ACC112 (cell line): ENCODE measurements around the gene CTSH.
A peak's percentile ranks its signal among the peaks of the same experiment; 100 is the strongest.

Experiments
- H2AFZ ChIP-seq: fragments of 200-600 bp; sonication (generic); one replicate; pipeline ENCODE4 v1.6.0; 2017; ENCODE audit warnings: antibody characterized with exemption, low read length; ENCODE audit not compliant: unreplicated experiment
- H3K27ac ChIP-seq: fragments of 200-600 bp; sonication (generic); 2 replicates; pipeline ENCODE4 v1.5.1; 2014; ENCODE audit warnings: low read depth, mild to moderate bottlenecking, antibody characterized with exemption, low read length, moderate library complexity
- H3K27me3 ChIP-seq: fragments of 200-600 bp; sonication (generic); 2 replicates; pipeline ENCODE4 v1.6.1; 2014; ENCODE audit warnings: mild to moderate bottlenecking, antibody characterized with exemption, low read length, moderate library complexity, mixed read lengths; ENCODE audit not compliant: insufficient read depth
- H3K36me3 ChIP-seq: fragments of 200-600 bp; sonication (generic); 2 replicates; pipeline ENCODE4 v1.6.1; 2016; ENCODE audit warnings: mild to moderate bottlenecking, antibody characterized with exemption, low read length, moderate library complexity, mixed read lengths; ENCODE audit not compliant: insufficient read depth
- H3K4me1 ChIP-seq: fragments of 200-600 bp; sonication (generic); one replicate; pipeline ENCODE4 v1.6.1; 2016; ENCODE audit warnings: low read length, mixed read lengths; ENCODE audit not compliant: insufficient read depth, unreplicated experiment, control insufficient read depth
- H3K4me3 ChIP-seq: fragments of 200-600 bp; sonication (generic); 2 replicates; pipeline ENCODE4 v1.5.1; 2014; ENCODE audit warnings: mild to moderate bottlenecking, low read depth, low read length
- H3K79me2 ChIP-seq: fragments of 200-600 bp; sonication (generic); one replicate; pipeline ENCODE4 v1.6.0; 2016; ENCODE audit warnings: low read length; ENCODE audit not compliant: control insufficient read depth, unreplicated experiment, insufficient read depth

The CTSH gene, protein sequence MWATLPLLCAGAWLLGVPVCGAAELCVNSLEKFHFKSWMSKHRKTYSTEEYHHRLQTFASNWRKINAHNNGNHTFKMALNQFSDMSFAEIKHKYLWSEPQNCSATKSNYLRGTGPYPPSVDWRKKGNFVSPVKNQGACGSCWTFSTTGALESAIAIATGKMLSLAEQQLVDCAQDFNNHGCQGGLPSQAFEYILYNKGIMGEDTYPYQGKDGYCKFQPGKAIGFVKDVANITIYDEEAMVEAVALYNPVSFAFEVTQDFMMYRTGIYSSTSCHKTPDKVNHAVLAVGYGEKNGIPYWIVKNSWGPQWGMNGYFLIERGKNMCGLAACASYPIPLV

DNA sequence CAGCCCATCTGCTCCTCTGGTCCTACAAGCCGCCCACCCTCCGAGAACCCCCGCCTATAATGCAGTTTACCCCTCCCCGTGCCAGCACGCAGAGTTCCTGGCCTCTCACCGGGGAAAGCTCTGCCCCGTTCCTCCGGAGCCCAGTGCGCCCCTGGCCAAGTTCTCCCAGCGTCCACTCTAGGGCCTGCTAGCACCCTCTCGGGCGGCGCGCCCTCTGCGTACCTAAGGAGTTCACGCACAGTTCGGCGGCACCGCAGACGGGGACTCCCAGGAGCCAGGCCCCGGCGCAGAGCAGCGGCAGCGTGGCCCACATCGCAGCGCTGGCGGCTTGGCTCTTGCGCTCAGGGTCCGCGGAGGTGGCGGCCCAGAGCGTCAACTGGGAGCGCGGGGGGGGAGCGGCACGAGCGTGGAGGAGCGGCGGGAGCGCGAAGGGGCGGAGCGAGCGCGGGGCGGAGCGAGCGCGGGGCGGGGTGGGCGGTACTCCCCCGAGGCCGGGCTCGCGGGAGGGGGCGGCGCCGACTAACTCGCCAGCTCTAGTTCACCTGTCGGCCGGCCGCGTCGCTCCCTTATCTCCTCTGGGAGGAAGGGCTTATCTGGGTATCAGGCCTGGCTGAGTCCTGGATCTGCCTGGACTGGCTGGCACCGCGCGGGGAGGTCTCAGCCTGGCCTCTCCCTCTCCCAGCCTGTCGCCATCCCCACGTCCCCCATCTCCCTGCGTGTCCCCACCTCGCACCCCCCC, at the start of gene CTSH:
TSS of gene CTSH (minus strand) at position 378 of the 739 bp plus-strand sequence. CDS start at position 313, 65 bp downstream.
- Histone ChIP-seq H3K36me3 (no peaks in the 10 kb centered on the region), H3K79me2 (no peaks in the 10 kb centered on the region), H3K27ac (no peak within 1 kb of the TSS), H3K4me1 (peaks cover 4% of the 10 kb centered on the region), H3K4me3 (peak within 1 kb of the TSS; percentile 72), H3K27me3 (peaks cover 27% of the 10 kb centered on the region), H2AFZ (no peak within 1 kb of the TSS)

DNA sequence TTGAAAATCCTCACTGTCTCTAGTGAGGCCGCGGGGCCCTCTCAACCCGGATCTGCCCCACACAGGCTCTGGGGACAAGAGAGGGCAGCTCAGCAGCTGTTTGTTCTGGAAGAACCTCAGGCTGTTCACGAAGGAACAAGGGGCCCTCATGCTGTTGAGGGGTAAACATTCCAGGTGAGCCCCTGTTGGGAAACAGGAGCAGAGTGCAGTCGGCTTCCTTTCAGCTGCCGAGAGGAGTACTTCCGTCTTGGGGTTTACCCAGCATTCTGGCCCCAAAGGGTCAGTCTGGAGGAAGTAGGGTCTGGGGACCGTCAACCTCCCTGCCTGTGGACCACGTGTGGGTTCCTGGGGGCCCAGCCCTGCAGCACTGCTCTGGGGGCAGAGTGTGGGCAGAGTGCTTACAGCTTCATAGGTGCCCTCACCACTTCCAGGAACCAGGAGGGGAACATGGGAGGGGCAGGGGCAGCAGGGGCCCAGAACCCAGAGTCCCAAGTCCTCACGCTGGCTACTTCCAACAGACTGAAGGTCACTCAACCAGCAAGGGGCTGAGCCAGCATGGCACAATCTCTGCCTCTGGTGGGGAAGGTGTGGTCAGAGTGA, 49.2 kb upstream of the CTSH start:
- Histone ChIP-seq H3K4me3 (no peak overlapping the region), H3K79me2 (no peaks in the 10 kb centered on the region), H2AFZ (no peak overlapping the region), H3K27ac (no peak overlapping the region), H3K27me3 (no peaks in the 10 kb centered on the region), H3K36me3 (no peaks in the 10 kb centered on the region), H3K4me1 (peaks cover 4% of the 10 kb centered on the region)

DNA sequence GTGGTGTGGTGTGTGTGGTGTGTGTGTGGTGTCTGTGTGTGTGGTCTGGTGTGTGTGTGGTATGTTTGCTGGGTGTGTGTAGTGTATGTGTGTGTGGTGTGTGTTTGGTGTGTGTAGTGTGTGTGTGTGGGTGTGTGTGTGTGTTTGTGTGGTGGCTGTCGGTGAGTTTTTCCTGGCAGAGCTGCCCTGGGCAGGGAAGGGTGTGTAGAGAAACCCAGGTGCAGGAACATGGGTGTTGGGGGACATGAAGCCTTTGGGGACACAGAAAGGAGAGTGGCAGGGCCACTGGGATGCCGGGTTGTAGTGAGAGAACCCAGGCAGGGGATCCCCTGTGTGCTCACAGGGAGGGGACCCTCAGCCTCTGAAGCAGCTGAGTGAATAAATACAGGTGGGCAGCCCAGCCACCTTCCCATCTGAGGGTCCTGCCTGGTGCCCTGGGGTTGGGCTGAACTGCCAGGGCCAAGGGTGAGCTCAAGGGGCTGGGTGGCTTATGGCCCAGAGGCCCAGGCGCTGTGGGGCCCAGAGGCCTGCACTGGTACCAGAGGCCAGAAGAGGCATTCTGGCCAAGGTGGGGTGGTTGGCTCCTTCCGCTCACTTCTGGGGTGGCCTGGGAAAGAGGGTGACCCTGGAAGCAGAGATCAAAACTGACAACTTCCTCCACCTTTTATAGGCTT, 48.5 kb upstream of the CTSH start:
- H3K36me3 ChIP-seq, result no peaks in the 10 kb centered on the region
- no peaks in the 10 kb centered on the region for H3K79me2 ChIP-seq
- H2AFZ ChIP-seq, result no peak overlapping the region
- H3K27ac ChIP-seq, result no peak overlapping the region
- peaks cover 9% of the 10 kb centered on the region for H3K4me1 ChIP-seq
- no peaks in the 10 kb centered on the region for H3K27me3 ChIP-seq
- H3K4me3 ChIP-seq, result no peak overlapping the region

DNA sequence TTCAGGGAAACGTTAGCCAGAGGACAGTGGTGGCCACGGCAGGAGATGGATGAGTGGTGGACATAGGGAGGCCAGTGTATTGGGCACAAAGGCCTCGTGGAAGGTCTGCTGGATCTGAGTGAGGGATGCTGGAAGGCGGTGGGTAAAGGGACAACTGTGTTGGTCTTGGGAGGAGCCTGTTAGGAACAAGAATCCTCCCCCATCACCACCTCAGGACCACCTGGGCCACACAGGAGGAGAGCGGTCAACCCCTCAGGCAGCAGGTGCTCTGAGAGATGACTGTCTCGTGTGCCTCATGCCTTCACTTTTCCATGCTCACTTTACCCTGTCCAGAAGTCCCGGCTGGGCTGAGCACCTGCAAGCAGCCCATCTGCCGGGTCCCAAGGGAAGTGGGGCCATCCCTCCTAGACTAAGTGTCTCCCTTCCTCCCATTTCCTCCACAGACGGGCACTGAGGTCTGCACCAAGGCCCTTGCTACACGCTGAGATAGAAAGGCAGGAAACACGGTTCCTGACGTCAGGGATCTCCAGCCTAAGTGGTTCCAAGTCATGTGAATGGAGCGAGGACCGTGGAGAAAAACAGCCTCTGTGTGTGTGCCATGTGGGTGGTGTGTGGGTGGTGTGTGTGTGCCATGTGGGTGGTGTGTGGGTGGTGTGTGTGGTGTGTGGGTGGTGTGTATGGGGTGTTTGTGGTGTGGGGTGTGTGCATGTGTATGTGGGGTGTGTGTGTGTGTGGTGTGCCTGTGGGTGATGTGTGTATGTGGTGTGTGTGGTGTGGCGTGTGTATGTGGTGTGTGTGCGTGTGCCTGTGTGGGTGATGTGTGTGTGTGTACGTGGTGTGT, 47.8 kb upstream of the CTSH start:
- H2AFZ ChIP-seq, result no peak overlapping the region
- no peaks in the 10 kb centered on the region for H3K36me3 ChIP-seq
- H3K4me1 ChIP-seq, result peaks cover 17% of the 10 kb centered on the region
- no peak overlapping the region for H3K27ac ChIP-seq
- no peak overlapping the region for H3K4me3 ChIP-seq
- no peaks in the 10 kb centered on the region for H3K27me3 ChIP-seq
- H3K79me2 ChIP-seq, result no peaks in the 10 kb centered on the region

DNA sequence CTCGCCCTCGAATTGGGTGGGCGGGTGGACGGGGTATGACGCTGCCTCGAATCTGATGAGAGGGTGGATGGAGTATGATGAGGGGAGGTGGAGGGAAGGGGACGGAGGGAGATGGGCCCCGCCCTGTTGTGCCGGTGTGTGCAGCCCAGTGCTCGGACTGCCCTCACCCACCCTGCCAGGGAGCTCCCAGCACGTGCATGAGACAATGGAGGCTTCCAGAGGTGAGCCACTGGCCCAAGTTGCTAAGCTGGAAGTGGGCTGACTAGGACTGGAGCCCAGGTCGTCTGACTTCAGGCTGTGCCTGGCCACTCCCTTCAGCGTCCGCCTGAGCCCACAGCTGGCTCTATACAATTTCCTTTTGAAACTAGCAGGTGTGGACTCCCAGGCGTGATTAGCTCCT, 47.0 kb upstream of the CTSH start:
- H3K4me3 ChIP-seq, result no peak overlapping the region
- H3K27ac ChIP-seq, result no peak overlapping the region
- H3K4me1 ChIP-seq, result peaks cover 18% of the 10 kb centered on the region
- H3K79me2 ChIP-seq, result no peaks in the 10 kb centered on the region
- no peak overlapping the region for H2AFZ ChIP-seq
- H3K27me3 ChIP-seq, result no peaks in the 10 kb centered on the region
- no peaks in the 10 kb centered on the region for H3K36me3 ChIP-seq

DNA sequence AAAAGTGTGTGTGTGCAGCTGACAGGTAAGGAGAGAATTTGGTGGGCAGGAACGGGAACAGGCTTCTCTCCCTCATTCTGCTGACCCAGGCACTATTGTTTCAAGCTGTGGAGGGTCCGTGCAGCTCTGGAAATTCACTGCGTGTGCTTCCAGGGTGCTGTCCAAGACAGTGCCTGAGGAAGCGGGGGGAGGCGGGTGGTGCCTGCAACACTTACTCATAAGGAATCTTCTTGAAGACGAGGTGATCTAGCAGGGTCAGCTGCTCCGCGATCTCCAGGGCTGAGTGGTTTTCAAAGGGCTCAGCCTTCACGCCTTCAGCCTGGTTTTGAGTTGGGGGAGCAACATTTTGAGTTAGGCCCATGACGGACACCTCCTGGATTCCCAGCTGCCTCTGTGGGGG, 46.6 kb upstream of the CTSH start:
- H2AFZ ChIP-seq, result no peak overlapping the region
- no peaks in the 10 kb centered on the region for H3K36me3 ChIP-seq
- H3K4me3 ChIP-seq, result no peak overlapping the region
- H3K27ac ChIP-seq, result no peak overlapping the region
- no peaks in the 10 kb centered on the region for H3K27me3 ChIP-seq
- no peaks in the 10 kb centered on the region for H3K79me2 ChIP-seq
- H3K4me1 ChIP-seq, result peaks cover 18% of the 10 kb centered on the region

DNA sequence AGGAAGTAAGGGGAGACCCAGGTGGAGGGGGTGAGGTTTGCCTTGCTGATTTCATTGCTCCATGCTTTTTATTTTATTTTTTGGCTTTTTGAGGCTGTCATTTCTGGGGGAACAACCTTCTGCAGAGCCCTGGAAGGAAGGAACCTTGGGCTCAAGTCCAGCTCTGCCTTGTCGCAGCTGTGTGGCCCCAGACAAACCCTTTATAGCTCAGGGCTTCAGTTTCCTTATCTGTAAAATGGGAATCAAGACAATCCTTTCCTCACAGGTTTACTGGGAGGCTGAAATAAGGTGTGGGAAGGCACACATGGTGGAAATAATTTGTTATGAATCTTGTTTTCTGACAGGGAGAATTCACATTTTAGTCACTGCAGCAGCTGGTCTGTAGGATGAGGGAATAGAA, 45.4 kb upstream of the CTSH start:
- peaks cover 18% of the 10 kb centered on the region for H3K4me1 ChIP-seq
- no peaks in the 10 kb centered on the region for H3K79me2 ChIP-seq
- no peak overlapping the region for H2AFZ ChIP-seq
- no peak overlapping the region for H3K4me3 ChIP-seq
- H3K36me3 ChIP-seq, result no peaks in the 10 kb centered on the region
- H3K27me3 ChIP-seq, result no peaks in the 10 kb centered on the region
- no peak overlapping the region for H3K27ac ChIP-seq

DNA sequence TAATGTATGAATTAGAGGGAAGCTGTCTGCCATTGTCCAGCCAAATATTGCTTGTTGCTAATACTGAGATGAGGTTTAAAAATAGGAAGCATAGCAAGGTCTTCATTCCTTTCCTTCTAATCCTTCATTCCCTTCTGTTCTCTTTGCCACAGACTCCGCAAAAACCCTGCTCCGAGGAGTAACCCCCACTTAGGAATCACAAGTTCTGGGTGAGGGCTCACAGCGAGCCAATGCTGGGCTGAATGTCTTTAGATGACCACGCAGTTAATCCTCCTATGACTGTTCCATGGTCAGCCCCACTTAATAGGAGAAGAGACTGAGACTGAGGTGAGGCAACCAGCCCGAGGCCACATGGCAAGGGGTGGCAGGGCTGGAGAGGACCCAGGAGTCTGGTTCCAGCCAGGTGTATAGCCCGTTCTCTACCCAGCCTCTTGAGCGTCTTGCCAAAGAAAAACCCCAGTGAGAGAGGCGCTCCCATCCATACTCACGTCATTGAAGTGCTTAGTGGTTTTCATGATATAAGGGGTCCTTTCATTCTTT, 44.9 kb upstream of the CTSH start:
- H3K36me3 ChIP-seq, result no peaks in the 10 kb centered on the region
- peaks cover 18% of the 10 kb centered on the region for H3K4me1 ChIP-seq
- no peak overlapping the region for H2AFZ ChIP-seq
- no peaks in the 10 kb centered on the region for H3K27me3 ChIP-seq
- no peak overlapping the region for H3K27ac ChIP-seq
- H3K79me2 ChIP-seq, result no peaks in the 10 kb centered on the region
- no peak overlapping the region for H3K4me3 ChIP-seq

DNA sequence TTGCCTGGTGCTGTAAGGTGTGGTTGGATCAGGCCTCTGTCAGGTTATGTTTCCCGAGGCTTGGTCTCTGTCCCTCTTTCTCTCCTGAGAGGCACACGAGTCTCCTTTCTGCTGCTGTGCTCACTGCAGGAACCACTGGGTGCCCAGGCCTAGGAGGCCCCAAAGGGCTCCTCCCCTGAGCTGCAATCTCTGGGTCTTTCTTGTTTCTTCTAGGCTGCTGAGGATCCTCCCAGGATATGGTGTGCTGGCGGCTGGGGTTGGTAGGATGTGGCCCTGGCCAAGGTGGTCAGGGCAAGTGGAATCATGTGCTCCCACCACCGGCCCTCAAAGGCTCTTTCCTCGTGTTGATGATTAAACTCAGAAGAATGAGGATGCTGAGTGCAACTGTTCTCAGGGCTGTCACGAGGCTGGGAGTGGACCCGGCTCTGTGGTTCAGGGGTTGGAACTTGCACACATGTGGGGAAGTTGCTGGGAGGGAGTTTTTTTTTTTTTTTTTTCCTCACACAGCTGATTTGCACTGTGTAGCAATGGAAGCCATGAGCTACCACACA, 43.6 kb upstream of the CTSH start:
- H3K4me3 ChIP-seq, result no peak overlapping the region
- H3K27ac ChIP-seq, result peak overlapping the region; percentile 85
- H2AFZ ChIP-seq, result peak overlapping the region; percentile 59
- H3K79me2 ChIP-seq, result no peaks in the 10 kb centered on the region
- H3K36me3 ChIP-seq, result no peaks in the 10 kb centered on the region
- H3K4me1 ChIP-seq, result peaks cover 18% of the 10 kb centered on the region
- no peaks in the 10 kb centered on the region for H3K27me3 ChIP-seq
